Neural progenitor cell (in vitro differentiated cells): ENCODE data around the gene RAD51B. TPM values are rescaled to one million over a fixed set of nuclear protein-coding genes. Genes with fewer than 3 reads are reported as not detected.

Experiments
- DNase-seq: peaks from one replicate; pipeline ENCODE4 v3.0.0-alpha.2; 2016; ENCODE audit warnings: low spot score
- H2AFZ ChIP-seq: fragments of 200-600 bp; sonication (generic); replicated peaks from 2 replicates; pipeline ENCODE4 v1.6.1; 2016; ENCODE audit warnings: antibody characterized with exemption
- H3F3A ChIP-seq: fragments of 200-600 bp; sonication (generic); 2 replicates; pipeline ENCODE4 v1.6.1; 2016; ENCODE audit warnings: antibody characterized with exemption, low read depth
- H3K27ac ChIP-seq: fragments of 200-600 bp; sonication (generic); 2 replicates; pipeline ENCODE4 v1.5.1; 2016; ENCODE audit warnings: mild to moderate bottlenecking
- H3K27me3 ChIP-seq: fragments of 200-600 bp; sonication (generic); 2 replicates; pipeline ENCODE4 v1.6.1; 2016; ENCODE audit warnings: mild to moderate bottlenecking, moderate library complexity
- H3K36me3 ChIP-seq: fragments of 200-600 bp; sonication (generic); 2 replicates; pipeline ENCODE4 v1.5.1; 2016
- H3K4me1 ChIP-seq: fragments of 200-600 bp; sonication (generic); 2 replicates; pipeline ENCODE4 v1.6.1; 2016; ENCODE audit warnings: mixed run types
- H3K4me2 ChIP-seq: fragments of 200-600 bp; sonication (generic); 2 replicates; pipeline ENCODE4 v1.6.1; 2016
- H3K4me3 ChIP-seq: fragments of 200-600 bp; sonication (generic); 2 replicates; pipeline ENCODE4 v1.5.1; 2016
- H3K79me2 ChIP-seq: fragments of 200-600 bp; sonication (generic); 2 replicates; pipeline ENCODE4 v1.6.1; 2016; ENCODE audit warnings: low read depth
- H3K9ac ChIP-seq: fragments of 200-600 bp; sonication (generic); 2 replicates; pipeline ENCODE4 v1.6.1; 2016
- H3K9me3 ChIP-seq: fragments of 200-600 bp; sonication (generic); 2 replicates; pipeline ENCODE4 v1.5.1; 2016; ENCODE audit warnings: low read depth
- H4K20me1 ChIP-seq: fragments of 200-600 bp; sonication (generic); 2 replicates; pipeline ENCODE4 v1.6.1; 2016; ENCODE audit warnings: low read depth
- H3K27ac Mint-ChIP-seq: 3 replicates; pipeline ENCODE4 v1.8.0; 2021; ENCODE audit warnings: mixed read lengths
- H3K27me3 Mint-ChIP-seq: 2 replicates; pipeline ENCODE4 v1.8.0; 2022; ENCODE audit warnings: low read depth, mild to moderate bottlenecking, inconsistent platforms, moderate library complexity, mixed read lengths; ENCODE audit not compliant: insufficient read depth
- H3K36me3 Mint-ChIP-seq: 3 replicates; pipeline ENCODE4 v1.8.0; 2021; ENCODE audit warnings: mixed read lengths
- H3K4me1 Mint-ChIP-seq: 3 replicates; pipeline ENCODE4 v1.8.0; 2021; ENCODE audit warnings: mixed read lengths
- H3K4me3 Mint-ChIP-seq: 3 replicates; pipeline ENCODE4 v1.8.0; 2021; ENCODE audit warnings: mild to moderate bottlenecking, moderate library complexity, mixed read lengths
- H3K9me3 Mint-ChIP-seq: 3 replicates; pipeline ENCODE4 v1.8.0; 2020; ENCODE audit warnings: mixed read lengths
- CTCF ChIP-seq: fragments of 200-600 bp; sonication (generic); IDR thresholded peaks from 2 replicates; pipeline ENCODE4 v1.5.1; 2017; ENCODE audit warnings: antibody characterized with exemption, mild to moderate bottlenecking
- EZH2 ChIP-seq: fragments of 200-600 bp; sonication (generic); IDR thresholded peaks from 2 replicates; pipeline ENCODE4 v1.6.1; 2017; ENCODE audit warnings: antibody characterized with exemption, mild to moderate bottlenecking, moderate library complexity
- EZH2phosphoT487 ChIP-seq: fragments of 200-600 bp; sonication (generic); IDR thresholded peaks from 2 replicates; pipeline ENCODE4 v1.6.1; 2017; ENCODE audit warnings: antibody characterized with exemption
- total RNA-seq: library from RNA; depleted of rRNA; stranded (reverse); fragments of >200 nt; gene quantifications from 2 replicates; pipeline ENCODE4 v1.2.3, GENCODE V29; 2015; ENCODE audit warnings: low replicate concordance

The RAD51B gene
- total RNA-seq, 1 donor from 2014 or later, result 50.5 TPM

GRCh38 chr14:68735856-68736255 lies 916.3 kb downstream of the RAD51B start:
- peaks cover 36% of the 10 kb centered on the region for H3K4me1 ChIP-seq
- no peak for DNase-seq
- H3K27ac ChIP-seq, result no peak overlapping the region
- Mint-ChIP-seq H3K9me3 (peaks cover 11% of the 10 kb centered on the region), H3K27ac (peak overlapping the region; percentile 96), H3K4me3 (no peak overlapping the region), H3K36me3 (no peaks in the 10 kb centered on the region), H3K4me1 (peaks cover 53% of the 10 kb centered on the region), H3K27me3 (peaks cover 23% of the 10 kb centered on the region)
- no peaks in the 10 kb centered on the region for H3K79me2 ChIP-seq
- no peaks in the 10 kb centered on the region for H3K36me3 ChIP-seq
- H3K4me3 ChIP-seq, result no peak overlapping the region
- H3F3A ChIP-seq, result peaks cover 10% of the 10 kb centered on the region
- H3K9me3 ChIP-seq, result no peaks in the 10 kb centered on the region
- no peak overlapping the region for H3K4me2 ChIP-seq
- H2AFZ ChIP-seq, result peak overlapping the region; percentile 89
- H4K20me1 ChIP-seq, result no peaks in the 10 kb centered on the region
- no peak overlapping the region for H3K9ac ChIP-seq
- TF ChIP-seq EZH2phosphoT487 (no peak), EZH2 (no peak), CTCF (no peak)
- H3K27me3 ChIP-seq, result no peaks in the 10 kb centered on the region

GRCh38 chr14:68736471-68736871 lies 916.9 kb downstream of the RAD51B start:
- peak; percentile 46 for DNase-seq
- H3K4me1 Mint-ChIP-seq, result peaks cover 47% of the 10 kb centered on the region
- H3K4me3 ChIP-seq, result no peak overlapping the region
- peak overlapping the region; percentile 89 for H2AFZ ChIP-seq
- H3K4me1 ChIP-seq, result peaks cover 30% of the 10 kb centered on the region
- H3K79me2 ChIP-seq, result no peaks in the 10 kb centered on the region
- no peak overlapping the region for H3K9ac ChIP-seq
- H3K27me3 Mint-ChIP-seq, result peaks cover 24% of the 10 kb centered on the region
- H3K27ac ChIP-seq, result no peak overlapping the region
- TF ChIP-seq EZH2phosphoT487, result no peak
- TF ChIP-seq EZH2, result no peak
- TF ChIP-seq CTCF, result no peak
- peaks cover 4% of the 10 kb centered on the region for H3F3A ChIP-seq
- H3K4me2 ChIP-seq, result no peak overlapping the region
- H3K36me3 Mint-ChIP-seq, result no peaks in the 10 kb centered on the region
- peaks cover 16% of the 10 kb centered on the region for H3K9me3 Mint-ChIP-seq
- no peak overlapping the region for H3K4me3 Mint-ChIP-seq
- H3K27me3 ChIP-seq, result no peaks in the 10 kb centered on the region
- no peaks in the 10 kb centered on the region for H4K20me1 ChIP-seq
- no peaks in the 10 kb centered on the region for H3K36me3 ChIP-seq
- no peaks in the 10 kb centered on the region for H3K9me3 ChIP-seq
- H3K27ac Mint-ChIP-seq, result peak overlapping the region; percentile 96

GRCh38 chr14:68737086-68737485 lies 917.5 kb downstream of the RAD51B start:
- Mint-ChIP-seq H3K9me3 (peaks cover 16% of the 10 kb centered on the region), H3K4me3 (no peak overlapping the region), H3K36me3 (no peaks in the 10 kb centered on the region), H3K27ac (peak overlapping the region; percentile 96), H3K4me1 (peaks cover 41% of the 10 kb centered on the region), H3K27me3 (peaks cover 24% of the 10 kb centered on the region)
- DNase-seq, result no peak
- Histone ChIP-seq H3K27me3 (no peaks in the 10 kb centered on the region), H3K9me3 (no peaks in the 10 kb centered on the region), H3K9ac (no peak overlapping the region), H3F3A (no peaks in the 10 kb centered on the region), H3K4me1 (peaks cover 24% of the 10 kb centered on the region), H3K27ac (no peak overlapping the region), H3K4me3 (no peak overlapping the region), H3K4me2 (no peak overlapping the region), H2AFZ (no peak overlapping the region), H4K20me1 (no peaks in the 10 kb centered on the region), H3K79me2 (no peaks in the 10 kb centered on the region), H3K36me3 (no peaks in the 10 kb centered on the region)
- TF ChIP-seq EZH2, result no peak

GRCh38 chr14:68738559-68738958 lies 919.0 kb downstream of the RAD51B start:
- Mint-ChIP-seq H3K9me3 (peaks cover 23% of the 10 kb centered on the region), H3K27ac (no peak overlapping the region), H3K36me3 (no peaks in the 10 kb centered on the region), H3K4me3 (no peak overlapping the region), H3K4me1 (peaks cover 26% of the 10 kb centered on the region), H3K27me3 (peaks cover 26% of the 10 kb centered on the region)
- TF ChIP-seq EZH2phosphoT487, result no peak
- no peak for TF ChIP-seq CTCF
- TF ChIP-seq EZH2, result no peak
- Histone ChIP-seq H3K79me2 (no peaks in the 10 kb centered on the region), H3K4me2 (no peak overlapping the region), H3K36me3 (no peaks in the 10 kb centered on the region), H3K9ac (no peak overlapping the region), H3F3A (no peaks in the 10 kb centered on the region), H2AFZ (no peak overlapping the region), H3K4me3 (no peak overlapping the region), H4K20me1 (no peaks in the 10 kb centered on the region), H3K27ac (no peak overlapping the region), H3K9me3 (no peaks in the 10 kb centered on the region), H3K4me1 (peaks cover 12% of the 10 kb centered on the region), H3K27me3 (no peaks in the 10 kb centered on the region)
- DNase-seq, result no peak
